SKM-1 (cell line): ENCODE results near the gene ITGA6.
"Not testable (repeated sequence)": the region's sequence is repeated elsewhere in the genome, so short reads cannot be mapped to it uniquely, and the experiment has no call there.

ENCODE experiments used
- DNase-seq: peaks from one replicate; lab custom pipeline; 2025; ENCODE audit not compliant: unreplicated experiment; lab: John Stamatoyannopoulos, UW

The ITGA6 gene

DNA sequence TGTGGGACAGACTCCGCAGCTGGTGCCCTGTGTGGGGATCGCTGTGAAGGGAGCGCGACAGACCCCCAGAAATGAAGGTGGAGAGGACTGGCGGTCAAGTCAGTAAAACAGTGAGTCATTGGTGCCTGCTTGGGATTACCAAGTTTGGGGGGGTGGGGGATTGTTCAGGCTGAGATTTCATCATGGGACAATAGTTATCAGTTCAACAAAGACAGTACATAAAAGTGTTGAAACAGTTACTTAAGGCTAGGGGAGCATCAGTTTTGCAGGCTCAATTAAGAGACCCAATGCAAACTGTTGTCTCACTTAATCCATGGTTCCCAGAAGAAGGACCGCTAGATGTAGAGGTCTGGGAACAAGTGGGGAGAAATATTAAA lies 86.1 kb downstream of the ITGA6 start:
- no peak for DNase-seq

DNA sequence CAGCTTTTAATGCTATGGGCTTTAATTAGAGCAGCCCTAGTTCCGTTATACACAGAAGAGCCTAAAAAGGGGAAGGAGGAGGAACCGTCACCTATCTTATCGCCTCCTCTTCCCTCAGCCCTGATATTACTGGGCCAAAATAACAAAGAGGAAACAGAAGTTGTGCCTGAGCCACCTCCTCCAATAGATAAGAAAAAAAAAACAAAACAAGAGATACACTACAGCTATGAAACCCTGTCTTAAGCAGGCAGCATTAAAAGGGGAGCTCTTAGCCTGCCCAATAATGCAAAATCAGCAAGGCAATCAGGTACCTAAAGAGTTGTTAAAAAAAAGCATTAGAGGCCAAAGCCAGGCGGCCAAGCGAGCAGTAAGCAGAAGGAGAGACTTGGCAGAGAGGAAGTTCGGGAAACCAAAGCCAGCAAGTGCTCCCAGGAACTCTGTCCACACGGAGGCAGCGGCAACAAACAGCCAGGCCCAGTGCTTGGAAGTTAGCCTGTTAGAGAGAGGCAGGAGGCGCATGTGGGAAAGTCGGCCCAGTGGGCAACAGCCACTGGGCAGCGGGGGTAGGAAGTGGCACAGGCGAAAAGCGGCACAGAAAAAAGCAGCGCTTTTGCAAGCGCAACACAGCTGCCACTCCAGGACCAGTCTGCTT lies 86.7 kb downstream of the ITGA6 start:
- DNase-seq, result peak; percentile 44

DNA sequence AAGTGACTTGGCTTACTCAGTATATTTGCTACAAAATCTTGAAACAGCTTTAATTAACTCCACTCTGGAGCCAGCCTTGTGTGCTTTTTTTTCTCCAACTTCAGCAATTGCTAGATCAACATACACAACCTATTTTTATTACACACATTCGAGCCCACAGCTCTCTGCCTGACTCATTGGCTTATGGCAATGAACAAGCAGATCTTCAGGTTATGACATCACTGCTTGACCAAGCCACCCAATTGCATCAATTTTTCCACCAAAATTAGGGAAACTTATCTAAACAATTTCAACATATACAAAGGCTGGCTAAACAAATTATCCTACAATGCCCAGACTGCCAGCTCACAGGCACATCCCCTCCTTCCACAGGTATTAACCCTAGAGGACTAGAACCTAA lies 88.9 kb downstream of the ITGA6 start:
- DNase-seq, result no peak

DNA sequence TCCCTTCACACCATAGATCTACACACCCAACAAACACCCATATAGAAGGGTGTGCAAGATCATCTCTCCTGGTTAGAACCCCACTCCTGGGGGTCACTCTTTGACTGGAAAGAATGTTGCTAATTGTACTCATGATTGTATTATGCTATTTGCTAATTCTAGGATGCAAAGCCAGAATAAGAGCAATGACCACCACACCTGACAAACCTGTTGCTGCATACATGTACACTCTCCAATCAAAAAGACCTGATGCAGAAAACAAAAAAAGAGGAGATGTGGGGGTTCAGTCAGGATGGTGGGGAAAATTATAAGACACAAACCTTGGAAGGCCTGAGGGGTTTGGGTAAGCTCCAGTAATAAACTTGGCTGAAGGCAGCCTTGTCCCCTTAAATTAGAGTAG lies 91.6 kb downstream of the ITGA6 start:
- DNase-seq, result no peak

DNA sequence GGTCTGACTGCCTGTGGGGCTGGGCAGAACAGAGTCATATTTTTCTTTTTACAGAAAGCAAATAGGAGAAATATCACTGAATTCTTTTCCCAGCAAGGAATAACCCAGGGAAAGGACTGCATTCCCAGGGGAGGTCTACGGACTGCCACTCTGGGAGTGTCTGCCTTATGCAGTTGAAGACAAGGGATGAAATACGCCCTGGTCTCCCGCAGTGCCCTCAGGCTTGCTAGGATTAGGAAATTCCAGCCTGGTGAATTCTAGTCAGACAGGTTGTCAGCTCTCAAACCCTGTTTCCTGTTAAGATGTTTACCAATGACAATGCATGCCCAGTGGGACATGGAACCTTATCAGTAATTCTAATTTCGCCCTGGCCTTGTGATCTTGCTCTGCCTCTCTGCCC lies 98.2 kb downstream of the ITGA6 start:
- DNase-seq, result no peak

DNA sequence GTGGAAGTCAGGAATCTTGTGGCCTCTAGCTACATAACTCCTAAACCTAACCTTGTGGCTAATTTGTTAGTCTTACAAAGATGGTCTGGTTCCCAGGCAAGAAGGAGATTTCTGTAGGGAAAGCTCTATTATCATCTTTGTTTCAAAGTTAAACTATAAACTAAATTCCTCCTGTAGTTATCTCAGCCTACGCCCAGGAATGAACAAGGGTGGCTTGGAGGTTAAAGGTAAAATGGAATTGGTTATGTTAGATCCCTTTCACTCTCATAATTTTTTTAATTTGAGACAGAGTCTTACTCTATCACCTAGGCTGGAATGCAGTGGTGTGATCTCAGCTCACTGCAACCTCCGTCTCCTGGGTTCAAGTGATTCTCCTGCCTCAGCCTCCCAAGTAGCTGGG lies 103.9 kb downstream of the ITGA6 start:
- no peak for DNase-seq

DNA sequence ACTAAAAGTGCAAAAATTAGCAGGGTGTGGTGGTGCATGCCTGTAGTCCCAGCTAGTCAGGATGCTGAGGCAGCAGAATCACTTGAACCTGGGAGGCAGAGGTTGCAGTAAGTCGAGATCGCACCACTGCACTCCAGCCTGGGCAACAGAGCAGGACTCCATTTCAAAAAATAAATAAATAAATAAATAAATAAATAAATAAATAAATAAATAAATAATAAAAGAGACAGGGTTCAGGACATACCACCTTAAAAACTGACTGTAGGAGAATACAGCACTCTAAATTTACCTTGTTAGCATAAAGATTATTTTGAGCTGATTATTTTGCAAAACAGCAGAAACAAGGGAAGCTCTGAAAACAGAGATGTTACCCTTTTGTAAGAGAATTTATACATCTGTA lies 105.1 kb downstream of the ITGA6 start:
- not testable (repeated sequence) for DNase-seq

DNA sequence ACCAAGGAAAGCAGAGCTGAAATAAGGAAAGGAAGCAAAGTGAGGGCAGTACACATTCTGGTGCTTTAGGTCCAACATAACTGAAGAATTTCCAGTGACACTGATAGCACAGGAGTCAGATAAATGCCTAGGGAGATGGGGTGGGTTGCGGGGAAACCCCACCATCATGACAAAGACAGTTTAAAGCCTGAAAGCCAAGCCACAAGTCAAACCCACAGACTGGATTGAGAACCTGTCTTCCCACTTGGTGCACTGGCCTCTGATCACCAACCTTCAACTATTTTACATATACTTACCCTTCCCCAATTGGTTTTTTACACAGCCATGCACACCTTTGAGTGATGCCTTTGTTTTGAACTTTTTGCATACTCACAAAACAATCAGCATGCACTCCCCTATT lies 106.3 kb downstream of the ITGA6 start:
- DNase-seq, result no peak

DNA sequence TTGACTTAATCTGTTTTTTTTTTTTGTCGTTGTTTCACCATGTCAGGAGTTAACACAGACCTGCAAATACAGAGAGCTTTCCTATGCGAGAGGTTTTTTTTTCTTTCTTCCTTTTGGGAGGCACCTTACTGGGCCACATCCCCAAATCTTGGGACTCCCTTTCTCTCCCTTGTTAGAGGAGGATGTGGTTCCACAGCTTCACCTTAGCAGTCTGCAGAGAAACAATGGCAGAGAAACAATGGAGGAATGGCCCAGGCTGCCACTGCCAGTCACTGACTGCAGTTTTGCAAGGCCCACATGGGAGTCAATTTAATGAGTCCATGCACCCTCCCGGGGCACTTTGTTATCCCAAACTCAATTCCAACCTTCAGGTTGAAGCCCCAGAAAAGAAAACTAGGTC lies 107.7 kb downstream of the ITGA6 start:
- no peak for DNase-seq

DNA sequence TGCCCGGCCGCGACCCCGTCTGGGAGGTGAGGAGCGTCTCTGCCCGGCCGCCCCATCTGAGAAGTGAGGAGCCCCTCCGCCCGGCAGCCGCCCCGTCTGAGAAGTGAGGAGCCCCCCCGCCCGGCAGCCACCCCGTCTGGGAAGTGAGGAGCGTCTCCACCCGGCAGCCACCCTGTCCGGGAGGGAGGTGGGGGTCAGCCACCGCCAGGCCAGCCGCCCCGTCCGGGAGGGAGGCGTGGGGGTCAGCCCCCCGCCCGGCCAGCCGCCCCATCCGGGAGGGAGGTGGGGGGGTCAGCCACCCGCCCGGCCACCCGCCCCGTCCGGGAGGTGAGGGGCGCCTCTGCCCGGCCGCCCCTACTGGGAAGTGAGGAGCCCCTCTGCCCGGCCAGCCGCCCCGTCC lies 110.5 kb downstream of the ITGA6 start:
- DNase-seq, result not testable (repeated sequence)

DNA sequence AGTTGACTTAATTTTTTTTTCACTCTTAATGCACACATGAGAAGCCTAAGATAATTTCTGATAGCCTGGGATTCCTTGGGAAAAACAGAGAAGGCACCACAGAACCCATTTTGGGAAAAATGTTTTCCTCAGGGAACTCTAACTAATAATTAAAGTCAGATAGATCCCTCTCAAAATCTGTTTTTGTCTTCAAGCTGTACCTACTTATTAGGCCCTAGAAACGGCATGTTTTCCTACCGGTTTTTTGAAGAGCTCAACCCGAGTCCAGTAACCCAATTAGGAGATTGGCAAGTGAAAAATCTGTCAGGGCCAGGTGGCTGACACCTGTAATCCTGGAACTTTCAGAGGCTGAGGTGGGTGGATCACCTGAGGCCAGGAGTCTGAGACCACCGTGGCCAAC lies 112.4 kb downstream of the ITGA6 start:
- no peak for DNase-seq

DNA sequence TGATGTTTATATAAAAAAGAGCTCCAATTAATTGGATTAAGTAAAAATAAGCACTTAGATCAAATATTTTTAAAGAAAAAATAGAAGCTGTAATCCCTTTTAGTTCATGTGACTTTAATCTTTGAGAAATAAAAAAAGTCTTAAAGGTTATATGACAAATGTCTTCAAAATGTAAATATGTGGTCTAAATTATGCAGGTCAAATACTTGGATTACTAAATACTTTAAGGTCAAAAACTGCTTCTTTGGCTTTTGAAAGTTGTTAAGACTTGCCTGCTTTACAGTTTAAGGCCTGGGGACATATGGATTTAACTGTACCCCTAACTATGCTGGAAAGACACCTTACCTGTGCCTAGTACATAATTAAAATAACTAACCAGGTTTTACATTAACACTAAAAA lies 113.0 kb downstream of the ITGA6 start:
- no peak for DNase-seq

DNA sequence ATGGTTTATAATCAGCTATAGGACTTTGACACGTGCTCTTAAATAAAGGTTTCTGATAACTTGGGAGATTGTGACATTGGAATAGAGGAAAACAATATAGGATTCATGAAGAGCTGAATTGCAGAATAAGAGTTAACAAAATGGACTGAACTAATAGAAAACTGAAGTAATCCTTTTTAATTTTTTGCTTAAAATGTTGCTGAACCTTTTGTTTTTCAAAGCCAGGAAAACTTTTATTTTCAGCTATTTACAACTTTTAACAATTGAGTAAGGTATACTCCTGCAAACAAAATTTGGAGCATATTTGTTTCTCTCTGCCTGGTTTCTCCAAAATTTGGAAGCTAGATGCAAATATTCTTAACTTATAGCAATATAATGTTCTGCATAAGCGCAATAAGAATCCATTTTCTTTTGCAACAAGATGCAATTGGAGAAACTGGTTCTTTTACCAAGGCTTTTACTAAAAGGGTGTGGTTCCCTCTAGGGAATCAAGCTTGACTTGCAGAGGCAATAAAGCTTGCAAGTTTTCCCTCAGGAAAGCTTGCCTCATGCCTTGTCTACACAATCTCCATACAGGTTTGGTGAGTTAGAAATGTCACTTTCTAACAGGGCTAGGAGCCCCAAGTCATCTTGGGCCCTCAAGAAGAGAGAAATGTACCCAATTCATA lies 118.2 kb downstream of the ITGA6 start:
- no peak for DNase-seq

DNA sequence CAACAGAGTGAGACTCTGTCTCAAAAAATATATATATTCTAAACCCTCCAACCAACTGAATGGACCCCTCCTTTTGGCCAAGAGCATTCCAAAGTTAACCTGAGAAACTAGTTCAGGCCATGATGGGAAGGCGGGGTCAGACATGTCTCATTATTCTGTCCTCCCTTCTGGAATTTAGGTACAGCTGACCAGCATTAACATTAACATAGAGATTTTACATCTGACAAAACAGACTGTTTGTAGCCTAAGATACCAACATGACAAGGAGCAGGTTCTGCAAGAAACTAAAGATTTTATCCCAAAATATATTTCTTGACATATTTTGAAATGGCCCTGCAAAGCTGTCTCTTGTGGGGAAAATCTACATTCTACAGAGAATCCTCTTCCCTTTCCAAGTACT lies 121.7 kb downstream of the ITGA6 start:
- DNase-seq, result no peak

DNA sequence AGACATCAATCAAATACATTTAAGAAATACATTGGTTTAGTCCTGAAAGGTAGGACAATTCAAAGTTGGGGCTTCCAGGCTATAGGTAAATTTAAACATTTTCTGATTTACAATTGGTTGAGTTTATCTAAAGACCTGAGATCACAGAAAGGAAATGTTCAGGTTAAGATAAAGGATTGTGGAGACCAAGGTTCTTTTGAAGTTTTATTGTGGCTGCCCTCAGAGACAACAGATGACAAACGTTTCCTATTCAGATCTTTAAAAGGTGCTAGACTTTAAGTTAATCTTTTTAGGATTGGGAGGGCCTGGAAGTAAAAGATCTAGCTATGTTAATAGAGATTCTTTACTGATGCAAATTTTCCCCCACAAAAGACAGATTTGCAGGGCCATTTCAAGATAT lies 122.4 kb downstream of the ITGA6 start:
- not testable (repeated sequence) for DNase-seq

DNA sequence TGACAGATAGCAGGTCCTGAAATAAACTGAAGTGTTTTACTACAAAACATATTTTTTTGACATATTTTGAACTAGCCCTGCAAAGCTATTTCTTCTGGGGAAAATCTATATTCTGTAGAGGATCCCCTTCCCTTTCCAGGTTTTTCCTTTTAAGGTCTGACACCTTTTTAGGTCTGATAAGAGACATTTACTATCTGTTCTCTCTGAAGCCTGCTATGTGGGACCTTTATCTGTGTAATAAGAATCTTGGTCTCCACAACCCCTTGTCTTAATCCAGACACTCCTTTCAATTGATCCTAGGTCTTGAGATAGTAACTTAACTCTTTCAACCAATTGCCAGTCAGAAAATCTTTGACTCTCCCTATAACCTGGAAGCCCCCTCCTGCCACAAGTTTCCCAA lies 123.0 kb downstream of the ITGA6 start:
- no peak for DNase-seq

DNA sequence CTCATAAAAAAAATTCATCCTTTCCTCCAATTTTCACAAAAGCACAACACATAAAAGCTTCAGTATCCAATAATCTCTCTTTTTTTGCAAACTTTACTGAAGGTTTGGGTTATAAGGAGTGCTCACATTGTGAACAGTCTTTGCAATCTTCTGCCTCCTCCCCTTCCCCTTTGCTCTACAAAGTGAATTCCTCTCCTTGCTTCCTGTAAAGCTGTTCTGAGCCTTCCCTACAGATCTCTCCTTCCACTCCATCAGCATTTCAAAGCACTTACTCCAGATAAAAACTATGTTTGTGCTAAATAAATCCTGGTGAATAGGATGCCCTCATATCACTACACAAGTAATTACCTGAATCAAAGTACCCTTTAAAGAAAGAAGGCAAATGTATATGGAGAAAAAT lies 123.9 kb downstream of the ITGA6 start:
- no peak for DNase-seq

DNA sequence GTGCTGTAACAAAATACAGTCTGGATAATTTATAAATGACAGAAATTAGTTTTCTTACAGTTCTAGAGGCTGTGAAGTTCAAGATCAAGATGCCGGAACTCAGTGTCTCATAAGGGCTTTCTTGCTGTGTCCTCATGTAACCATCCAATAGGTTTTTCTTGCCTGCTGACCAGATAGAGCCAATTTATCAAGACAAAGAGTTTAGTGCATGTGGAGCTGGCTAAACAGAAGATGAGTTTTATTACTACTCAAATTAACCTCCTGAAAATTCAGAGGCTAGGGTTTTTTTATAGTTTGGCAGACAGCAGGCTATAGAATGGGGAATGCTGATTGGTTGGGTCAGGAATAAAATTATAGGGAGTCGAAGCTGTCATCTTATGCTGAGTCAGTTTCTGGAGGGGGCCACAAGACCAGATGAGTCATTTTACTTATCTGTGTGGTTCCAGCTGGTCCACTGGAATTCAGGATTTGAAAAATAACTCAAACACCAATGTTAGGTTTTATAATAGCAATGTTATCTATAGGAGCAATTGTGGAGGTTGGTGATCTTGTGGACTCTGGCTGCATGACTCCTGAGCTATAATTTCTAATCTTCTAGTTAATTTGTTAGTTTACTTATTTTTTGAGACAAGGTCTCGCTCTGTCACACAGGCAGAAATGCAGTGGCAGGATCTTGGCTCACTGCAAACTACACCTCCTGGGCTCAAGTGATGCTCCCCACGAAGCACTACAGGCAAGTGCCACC lies 125.3 kb downstream of the ITGA6 start:
- no peak for DNase-seq

DNA sequence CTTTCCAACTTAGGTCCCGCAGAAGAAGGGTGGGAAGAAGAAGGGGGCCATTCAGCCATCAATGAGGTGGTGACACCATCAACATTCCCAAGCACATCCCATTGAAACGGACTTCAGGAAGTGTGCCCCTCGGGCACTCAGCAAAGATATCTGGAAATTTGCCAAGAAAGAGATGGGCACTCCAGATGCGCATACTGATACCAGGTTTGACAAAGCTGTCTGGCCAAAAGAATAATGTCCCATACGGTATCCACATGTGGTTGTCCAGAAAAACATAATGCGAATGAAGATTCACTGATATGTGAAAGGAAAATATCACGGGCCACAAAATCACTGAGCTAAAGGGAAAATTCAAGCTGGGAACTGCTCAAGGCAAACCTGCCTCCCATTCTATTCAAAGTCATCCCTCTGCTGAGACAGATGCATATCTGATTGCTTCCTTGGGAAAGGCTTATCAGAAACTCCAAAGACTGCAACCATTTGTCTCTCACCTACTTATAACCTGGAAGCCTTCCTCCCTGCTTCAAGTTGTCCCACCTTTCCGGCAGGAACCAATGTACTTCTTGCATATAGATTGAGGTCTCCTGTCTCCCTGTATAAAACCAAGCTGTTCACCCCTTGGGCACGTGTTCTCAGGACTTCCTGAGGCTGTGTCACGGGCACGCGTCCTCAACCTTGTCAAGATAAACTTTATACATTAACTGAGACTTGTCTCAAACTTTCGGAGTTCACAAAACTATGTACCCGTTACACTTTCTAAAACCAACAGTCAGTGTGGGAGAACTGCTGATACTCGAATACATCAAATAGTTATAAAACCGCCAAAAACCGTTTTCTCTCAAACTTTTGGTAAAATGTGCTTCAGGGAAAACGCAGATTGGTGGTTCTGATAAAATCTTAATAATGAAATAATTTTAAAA lies 127.2 kb downstream of the ITGA6 start:
- DNase-seq, result no peak

DNA sequence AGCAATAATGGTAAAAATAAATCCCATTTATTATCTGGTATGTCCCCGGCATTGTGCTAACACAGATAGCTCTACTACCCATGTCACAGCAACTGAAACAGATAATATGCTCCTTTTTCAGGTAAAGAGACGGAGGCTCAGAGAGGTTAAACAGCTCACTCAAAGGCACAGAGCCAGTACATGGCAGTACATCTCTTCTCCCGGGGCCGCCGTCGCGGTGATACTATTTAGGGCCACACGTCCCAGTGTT lies 127.8 kb downstream of the ITGA6 start:
- no peak for DNase-seq
